Measurements from ENCODE around the gene LCN9.

LCN9 gene

DNA sequence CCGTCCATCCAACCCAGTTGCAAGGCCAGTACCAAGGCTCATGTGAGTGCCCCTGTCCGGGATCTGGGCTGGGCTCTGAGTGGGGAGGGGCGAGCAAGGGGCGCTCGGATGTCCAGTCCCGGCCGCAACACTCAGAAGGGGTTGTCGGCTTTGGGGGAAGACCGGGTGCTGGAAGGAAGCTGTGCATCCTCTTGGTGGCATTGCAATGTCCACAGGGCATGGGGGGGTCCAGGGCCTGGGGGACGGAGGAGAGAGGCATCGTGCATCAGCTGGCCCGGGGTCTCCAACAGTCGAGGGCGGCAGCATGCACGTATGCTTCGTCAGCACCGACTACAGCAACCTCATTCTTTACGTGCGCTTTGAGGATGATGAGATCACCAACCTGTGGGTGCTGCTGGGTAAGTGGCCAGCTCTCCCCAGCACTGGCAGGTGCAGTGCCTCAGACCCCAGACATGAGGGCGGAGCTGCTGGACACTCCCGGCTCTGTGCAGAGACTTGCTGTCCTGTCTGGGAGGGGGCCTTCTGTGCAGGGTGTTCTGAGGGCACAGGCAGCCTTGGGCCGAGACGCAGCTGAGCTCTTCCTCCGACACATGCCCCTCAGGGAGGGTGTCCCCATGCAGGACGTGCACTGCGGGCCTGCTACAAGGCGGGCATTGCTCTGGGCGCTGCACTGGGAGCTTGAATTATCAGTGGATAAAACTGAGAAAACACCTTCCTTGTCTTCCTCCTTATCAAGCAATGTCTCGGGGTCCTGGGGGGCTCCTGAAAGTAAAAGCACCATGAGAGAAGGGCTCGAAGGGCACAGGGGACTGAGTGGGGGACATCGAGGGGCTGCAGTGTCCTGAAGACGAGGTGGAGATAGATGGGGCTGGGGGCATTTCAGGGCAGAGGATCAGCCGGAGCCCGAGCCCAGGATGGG is 46.2 kb upstream of the LCN9 start:
- TF ChIP-seq POLR2A (IDR thresholded peaks at IDR 0.05; ENCODE audit: extremely low read depth, insufficient read length) (no peak), MYC (IDR thresholded peaks at IDR 0.05; ENCODE audit: low read depth, low read length) (no peak)
- TF ChIP-seq, protein P1, sequence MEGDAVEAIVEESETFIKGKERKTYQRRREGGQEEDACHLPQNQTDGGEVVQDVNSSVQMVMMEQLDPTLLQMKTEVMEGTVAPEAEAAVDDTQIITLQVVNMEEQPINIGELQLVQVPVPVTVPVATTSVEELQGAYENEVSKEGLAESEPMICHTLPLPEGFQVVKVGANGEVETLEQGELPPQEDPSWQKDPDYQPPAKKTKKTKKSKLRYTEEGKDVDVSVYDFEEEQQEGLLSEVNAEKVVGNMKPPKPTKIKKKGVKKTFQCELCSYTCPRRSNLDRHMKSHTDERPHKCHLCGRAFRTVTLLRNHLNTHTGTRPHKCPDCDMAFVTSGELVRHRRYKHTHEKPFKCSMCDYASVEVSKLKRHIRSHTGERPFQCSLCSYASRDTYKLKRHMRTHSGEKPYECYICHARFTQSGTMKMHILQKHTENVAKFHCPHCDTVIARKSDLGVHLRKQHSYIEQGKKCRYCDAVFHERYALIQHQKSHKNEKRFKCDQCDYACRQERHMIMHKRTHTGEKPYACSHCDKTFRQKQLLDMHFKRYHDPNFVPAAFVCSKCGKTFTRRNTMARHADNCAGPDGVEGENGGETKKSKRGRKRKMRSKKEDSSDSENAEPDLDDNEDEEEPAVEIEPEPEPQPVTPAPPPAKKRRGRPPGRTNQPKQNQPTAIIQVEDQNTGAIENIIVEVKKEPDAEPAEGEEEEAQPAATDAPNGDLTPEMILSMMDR (IDR thresholded peaks at IDR 0.05; ENCODE audit: low read depth, low read length) = no peak
- TF ChIP-seq, protein P2, sequence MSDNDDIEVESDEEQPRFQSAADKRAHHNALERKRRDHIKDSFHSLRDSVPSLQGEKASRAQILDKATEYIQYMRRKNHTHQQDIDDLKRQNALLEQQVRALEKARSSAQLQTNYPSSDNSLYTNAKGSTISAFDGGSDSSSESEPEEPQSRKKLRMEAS (IDR thresholded peaks at IDR 0.05; ENCODE audit: low read depth, low read length) = no peak
- no peak overlapping the region for H3K4me3 ChIP-seq (ENCODE audit: low read depth, low read length)
- no peak for DNase-seq (ENCODE audit: low read depth)

DNA sequence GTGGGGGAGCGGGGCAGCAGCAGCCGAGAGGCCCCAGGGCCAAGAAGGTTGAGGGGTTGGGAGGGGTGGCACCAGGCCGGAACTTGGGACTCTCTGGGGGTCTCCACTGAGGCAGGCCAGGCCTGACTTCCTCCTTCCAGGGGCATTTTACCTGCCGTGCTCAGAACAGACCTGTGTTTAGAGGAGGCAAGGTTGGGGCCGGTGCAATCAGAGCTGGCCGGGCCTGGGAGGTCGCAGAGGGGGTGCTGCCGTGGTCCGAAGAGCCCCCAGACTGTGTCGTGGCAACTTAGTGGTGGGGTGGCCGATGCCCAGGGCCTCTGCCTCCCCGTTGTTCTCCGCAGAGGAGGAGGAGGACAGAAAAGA is 45.6 kb upstream of the LCN9 start:
- no peak for DNase-seq (ENCODE audit: low read depth)
- TF ChIP-seq, protein P1 (IDR thresholded peaks at IDR 0.05; ENCODE audit: low read depth, low read length) = no peak
- TF ChIP-seq POLR2A (IDR thresholded peaks at IDR 0.05; ENCODE audit: extremely low read depth, insufficient read length) (no peak), MYC (IDR thresholded peaks at IDR 0.05; ENCODE audit: low read depth, low read length) (no peak)
- TF ChIP-seq, protein P2 (IDR thresholded peaks at IDR 0.05; ENCODE audit: low read depth, low read length) = no peak
- no peak overlapping the region for H3K4me3 ChIP-seq (ENCODE audit: low read depth, low read length)

DNA sequence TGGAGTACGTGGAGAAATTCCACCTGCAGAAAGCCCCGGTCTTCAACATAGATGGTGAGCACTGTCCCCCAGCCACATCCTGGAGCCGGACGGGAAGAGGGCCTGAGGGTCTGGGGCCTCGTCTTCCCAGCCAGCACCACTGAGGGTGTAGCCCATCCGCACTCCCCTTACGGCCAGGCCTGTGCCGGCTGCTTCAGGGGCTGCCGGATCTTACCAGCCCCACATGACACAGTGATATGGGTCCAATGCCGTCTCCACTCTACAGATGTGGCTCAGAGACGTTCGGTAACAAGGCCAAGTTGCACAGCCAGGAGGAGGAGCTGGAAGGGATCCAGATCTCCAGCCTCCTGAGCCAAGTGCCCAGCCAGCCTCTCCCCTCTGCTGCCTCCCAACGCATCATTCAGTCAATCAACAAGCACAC is 45.1 kb upstream of the LCN9 start:
- TF ChIP-seq MYC (IDR thresholded peaks at IDR 0.05; ENCODE audit: low read depth, low read length) = no peak
- DNase-seq (ENCODE audit: low read depth) = no peak
- H3K4me3 ChIP-seq (ENCODE audit: low read depth, low read length) = no peak overlapping the region

DNA sequence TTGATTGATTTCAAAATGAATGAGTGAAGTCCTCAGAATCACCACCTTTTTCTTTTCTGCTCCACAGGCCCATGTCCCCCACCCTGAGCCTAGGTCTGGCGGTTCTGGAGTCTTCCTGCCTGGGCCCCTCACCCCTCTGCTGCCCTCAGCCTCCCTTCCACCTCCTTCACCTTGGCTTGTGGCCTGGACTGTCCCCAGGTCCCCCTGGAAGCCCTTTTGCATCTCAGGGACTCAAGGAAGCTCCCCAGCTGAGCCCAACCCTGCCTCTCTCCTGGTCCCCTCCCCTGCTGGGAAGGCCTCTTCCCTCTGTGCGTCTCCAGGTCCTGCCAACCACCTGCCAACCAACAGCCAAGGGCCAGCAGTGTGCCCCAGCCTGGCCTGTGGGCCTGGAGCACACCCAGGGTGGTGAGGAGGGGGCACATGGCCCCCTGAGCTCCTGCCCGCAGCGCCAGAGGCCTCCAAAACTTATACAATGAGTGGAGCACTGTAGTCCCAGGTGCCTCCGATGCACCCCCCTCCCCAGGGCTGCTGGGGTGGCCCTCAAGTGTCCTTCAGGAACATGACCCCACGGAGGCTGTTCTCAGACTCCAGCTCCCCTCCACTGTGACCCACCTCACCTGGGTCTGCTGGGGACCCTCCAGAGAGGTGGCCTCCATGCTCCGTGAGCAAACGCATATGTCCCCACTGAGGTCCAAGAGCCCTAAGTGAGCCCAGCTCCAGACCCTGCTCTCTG is 44.1 kb upstream of the LCN9 start:
- no peak overlapping the region for H3K4me3 ChIP-seq (ENCODE audit: low read depth, low read length)
- no peak for DNase-seq (ENCODE audit: low read depth)
- TF ChIP-seq MYC (IDR thresholded peaks at IDR 0.05; ENCODE audit: low read depth, low read length) = no peak
- TF ChIP-seq, protein P1 (IDR thresholded peaks at IDR 0.05; ENCODE audit: low read depth, low read length) = no peak
- no peak for TF ChIP-seq POLR2A (IDR thresholded peaks at IDR 0.05; ENCODE audit: extremely low read depth, insufficient read length)

DNA sequence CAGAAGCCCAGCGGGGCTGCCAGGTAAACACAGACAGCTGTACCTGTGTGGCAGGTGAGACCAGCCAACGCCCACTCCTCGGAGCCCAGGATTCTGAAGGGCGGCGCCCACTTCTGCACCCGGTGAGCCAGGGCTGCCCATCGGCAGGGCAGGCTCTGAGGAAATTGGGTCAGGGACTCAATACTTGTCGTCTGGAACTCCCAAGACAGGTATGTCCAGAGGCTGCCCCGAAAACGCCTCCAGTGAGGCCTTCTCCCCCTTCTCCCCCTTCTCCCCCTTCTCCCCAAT is 43.6 kb upstream of the LCN9 start:
- TF ChIP-seq, protein P2 (IDR thresholded peaks at IDR 0.05; ENCODE audit: low read depth, low read length) = no peak
- TF ChIP-seq MYC (IDR thresholded peaks at IDR 0.05; ENCODE audit: low read depth, low read length) = no peak
- no peak for TF ChIP-seq POLR2A (IDR thresholded peaks at IDR 0.05; ENCODE audit: extremely low read depth, insufficient read length)
- no peak for DNase-seq (ENCODE audit: low read depth)
- H3K4me3 ChIP-seq (ENCODE audit: low read depth, low read length) = no peak overlapping the region

DNA sequence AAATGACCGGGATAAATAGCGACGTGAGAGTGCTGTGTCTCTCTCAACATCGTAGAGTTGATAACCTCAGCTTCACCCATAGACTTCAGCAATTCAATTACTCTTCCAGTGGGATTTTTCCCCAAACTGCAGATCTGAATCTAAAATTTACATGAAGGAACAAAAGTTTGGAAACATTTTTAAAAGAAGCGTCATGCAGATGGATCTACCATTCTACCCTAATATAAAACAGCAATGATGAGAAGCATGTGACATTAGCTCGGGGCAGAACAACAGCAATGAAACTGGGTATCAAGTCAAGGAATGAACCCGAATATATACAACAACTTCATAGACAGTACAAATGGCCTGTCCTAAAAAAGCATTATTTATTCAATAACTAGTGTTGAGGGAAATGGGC is 42.6 kb upstream of the LCN9 start:
- H3K4me3 ChIP-seq (ENCODE audit: low read depth, low read length) = no peak overlapping the region
- TF ChIP-seq MYC (IDR thresholded peaks at IDR 0.05; ENCODE audit: low read depth, low read length) (no peak), POLR2A (IDR thresholded peaks at IDR 0.05; ENCODE audit: extremely low read depth, insufficient read length) (no peak)
- TF ChIP-seq, protein P2 (IDR thresholded peaks at IDR 0.05; ENCODE audit: low read depth, low read length) = no peak
- TF ChIP-seq, protein P1 (IDR thresholded peaks at IDR 0.05; ENCODE audit: low read depth, low read length) = no peak

More for the DNA sequence above, 42.6 kb upstream of the LCN9 start:
- no peak for DNase-seq (ENCODE audit: low read depth)

Measured in NB4 (cell line).